HEK293T (cell line): ENCODE data around the gene TTC7B.

Experiments
- ARNT ChIP-seq: fragments of 450-650 bp; IDR thresholded peaks from 2 replicates; pipeline ENCODE4 v1.6.1; 2017; ENCODE audit warnings: mild to moderate bottlenecking
- BHLHE40 ChIP-seq: fragments of 450-650 bp; IDR thresholded peaks from 2 replicates; pipeline ENCODE4 v1.6.1; 2016; ENCODE audit warnings: mild to moderate bottlenecking, moderate library complexity, borderline replicate concordance
- CTBP1 ChIP-seq: fragments of 450-650 bp; IDR thresholded peaks from 2 replicates; pipeline ENCODE4 v1.6.1; 2016; ENCODE audit warnings: borderline replicate concordance
- ELF4 ChIP-seq: fragments of 450-650 bp; IDR thresholded peaks from 2 replicates; pipeline ENCODE4 v1.6.1; 2017; ENCODE audit warnings: antibody characterized with exemption
- FOXA1 ChIP-seq: fragments of 450-650 bp; IDR thresholded peaks from 2 replicates; pipeline ENCODE4 v1.6.1; 2016; ENCODE audit warnings: mild to moderate bottlenecking
- FOXK2 ChIP-seq: fragments of 450-650 bp; IDR thresholded peaks from 2 replicates; pipeline ENCODE4 v1.6.1; 2016; ENCODE audit warnings: mild to moderate bottlenecking
- FOXM1 ChIP-seq: fragments of 450-650 bp; IDR thresholded peaks from 2 replicates; pipeline ENCODE4 v1.6.1; 2017; ENCODE audit warnings: mild to moderate bottlenecking, borderline replicate concordance
- HDGF ChIP-seq: fragments of 450-650 bp; IDR thresholded peaks from 2 replicates; pipeline ENCODE4 v1.6.1; 2017; ENCODE audit warnings: antibody characterized with exemption, borderline replicate concordance
- NFRKB ChIP-seq: fragments of 450-650 bp; IDR thresholded peaks from 2 replicates; pipeline ENCODE4 v1.6.1; 2016; ENCODE audit warnings: mild to moderate bottlenecking, moderate library complexity
- SP1 ChIP-seq: fragments of 450-650 bp; IDR thresholded peaks from 2 replicates; pipeline ENCODE4 v1.6.1; 2017
- SUZ12 ChIP-seq: fragments of 450-650 bp; IDR thresholded peaks from 2 replicates; pipeline ENCODE4 v1.6.1; 2016; ENCODE audit warnings: mild to moderate bottlenecking
- TARDBP ChIP-seq: fragments of 450-650 bp; IDR thresholded peaks from 2 replicates; pipeline ENCODE4 v1.6.1; 2016
- TF ChIP-seq, protein P1 (sequence below): fragments of 450-650 bp; IDR thresholded peaks from 2 replicates; pipeline ENCODE4 v1.6.1; 2016

DNA sequence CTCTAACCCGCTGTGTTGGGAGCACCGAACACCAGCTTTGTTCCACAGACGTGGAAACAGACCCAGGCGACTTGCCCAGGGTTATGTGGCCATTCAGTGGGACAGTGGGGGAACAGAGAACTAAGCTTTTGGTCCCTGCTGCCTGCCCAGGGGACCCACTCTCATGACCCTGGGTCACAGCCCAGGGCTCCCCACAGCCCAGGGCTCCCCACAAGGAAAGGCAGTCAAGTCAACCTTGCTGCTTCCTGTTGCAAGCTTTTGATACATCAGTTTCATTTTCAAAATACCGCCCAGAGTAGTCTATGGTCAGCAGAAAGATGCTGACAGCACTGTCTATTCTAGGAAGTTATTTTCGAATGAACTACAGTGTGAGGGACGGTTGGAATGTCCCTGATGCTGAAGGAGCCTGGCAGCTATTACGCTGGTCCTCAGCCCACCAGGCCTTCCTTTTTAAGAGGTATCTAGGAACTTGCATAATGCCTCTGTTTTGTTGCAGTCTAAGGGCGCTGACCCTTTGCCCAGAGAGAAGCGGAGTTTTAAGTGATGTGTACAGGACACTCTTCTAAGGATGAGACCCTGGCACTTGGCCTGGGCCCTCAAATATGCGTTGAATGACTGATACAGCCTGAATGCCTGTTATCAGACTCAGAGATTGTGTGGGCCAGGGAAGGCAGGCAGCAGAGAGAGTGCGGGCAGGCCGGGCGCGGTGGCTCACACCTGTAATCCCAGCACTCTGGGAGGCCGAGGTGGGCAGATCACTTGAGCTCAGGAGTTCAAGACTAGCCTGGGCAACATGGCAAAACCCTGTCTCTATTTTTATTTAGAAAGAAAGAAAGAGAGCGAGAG is 12.6 kb upstream of the TTC7B start:
- TF ChIP-seq FOXA1, result no peak
- TF ChIP-seq HDGF, result no peak
- TF ChIP-seq FOXK2, result no peak
- TF ChIP-seq TARDBP, result no peak
- TF ChIP-seq SP1, result no peak
- no peak for TF ChIP-seq SUZ12
- TF ChIP-seq CTBP1, result no peak
- no peak for TF ChIP-seq FOXM1
- TF ChIP-seq, protein P1, sequence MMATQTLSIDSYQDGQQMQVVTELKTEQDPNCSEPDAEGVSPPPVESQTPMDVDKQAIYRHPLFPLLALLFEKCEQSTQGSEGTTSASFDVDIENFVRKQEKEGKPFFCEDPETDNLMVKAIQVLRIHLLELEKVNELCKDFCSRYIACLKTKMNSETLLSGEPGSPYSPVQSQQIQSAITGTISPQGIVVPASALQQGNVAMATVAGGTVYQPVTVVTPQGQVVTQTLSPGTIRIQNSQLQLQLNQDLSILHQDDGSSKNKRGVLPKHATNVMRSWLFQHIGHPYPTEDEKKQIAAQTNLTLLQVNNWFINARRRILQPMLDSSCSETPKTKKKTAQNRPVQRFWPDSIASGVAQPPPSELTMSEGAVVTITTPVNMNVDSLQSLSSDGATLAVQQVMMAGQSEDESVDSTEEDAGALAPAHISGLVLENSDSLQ, result no peak
- TF ChIP-seq BHLHE40, result no peak
- no peak for TF ChIP-seq ELF4
- TF ChIP-seq NFRKB, result no peak
- TF ChIP-seq ARNT, result no peak
